NCI-H128 (cell line): ENCODE results near the gene SETBP1.

Source experiments
- DNase-seq: peaks from one replicate; lab custom pipeline; 2025; ENCODE audit not compliant: unreplicated experiment; lab: John Stamatoyannopoulos, UW

SETBP1 gene

GRCh38 chr18:44812426-44812825 is 131.7 kb downstream of the SETBP1 start:
- no peak for DNase-seq

GRCh38 chr18:44813586-44813985 is 132.9 kb downstream of the SETBP1 start:
- no peak for DNase-seq

- no peak for DNase-seq
Measured at GRCh38 chr18:44815108-44815507, 134.4 kb downstream of the SETBP1 start.

- no peak for DNase-seq
Measured at GRCh38 chr18:44816050-44816449, 135.4 kb downstream of the SETBP1 start.

GRCh38 chr18:44816477-44816876 is 135.8 kb downstream of the SETBP1 start:
- no peak for DNase-seq

GRCh38 chr18:44817831-44818473 is 137.3 kb downstream of the SETBP1 start:
- no peak for DNase-seq

GRCh38 chr18:44818668-44819403 is 138.1 kb downstream of the SETBP1 start:
- DNase-seq = no peak

GRCh38 chr18:44819944-44820510 is 139.3 kb downstream of the SETBP1 start:
- no peak for DNase-seq

GRCh38 chr18:44821924-44822323 is 141.2 kb downstream of the SETBP1 start:
- DNase-seq = no peak

- DNase-seq = no peak
Measured at GRCh38 chr18:44823286-44823685, 142.6 kb downstream of the SETBP1 start.

- DNase-seq = no peak
Measured at GRCh38 chr18:44823782-44824181, 143.1 kb downstream of the SETBP1 start.

- no peak for DNase-seq
Measured at GRCh38 chr18:44824884-44825283, 144.2 kb downstream of the SETBP1 start.

GRCh38 chr18:44826418-44827259 is 146.0 kb downstream of the SETBP1 start:
- DNase-seq = peak; percentile 34

- no peak for DNase-seq
Measured at GRCh38 chr18:44828080-44828479, 147.4 kb downstream of the SETBP1 start.

GRCh38 chr18:44830581-44830980 is 149.9 kb downstream of the SETBP1 start:
- DNase-seq = no peak

GRCh38 chr18:44833786-44834185 is 153.1 kb downstream of the SETBP1 start:
- no peak for DNase-seq

GRCh38 chr18:44834867-44835469 is 154.3 kb downstream of the SETBP1 start:
- no peak for DNase-seq

GRCh38 chr18:44835703-44836102 is 155.0 kb downstream of the SETBP1 start:
- no peak for DNase-seq

GRCh38 chr18:44836263-44836662 is 155.6 kb downstream of the SETBP1 start:
- DNase-seq = no peak

GRCh38 chr18:44837482-44838180 is 156.9 kb downstream of the SETBP1 start:
- DNase-seq = no peak
